Measurements from ENCODE around the gene LDLRAD1.
"Not testable (repeated sequence)": the region's sequence is repeated elsewhere in the genome, so short reads cannot be mapped to it uniquely, and the experiment has no call there.

LDLRAD1 gene

DNA sequence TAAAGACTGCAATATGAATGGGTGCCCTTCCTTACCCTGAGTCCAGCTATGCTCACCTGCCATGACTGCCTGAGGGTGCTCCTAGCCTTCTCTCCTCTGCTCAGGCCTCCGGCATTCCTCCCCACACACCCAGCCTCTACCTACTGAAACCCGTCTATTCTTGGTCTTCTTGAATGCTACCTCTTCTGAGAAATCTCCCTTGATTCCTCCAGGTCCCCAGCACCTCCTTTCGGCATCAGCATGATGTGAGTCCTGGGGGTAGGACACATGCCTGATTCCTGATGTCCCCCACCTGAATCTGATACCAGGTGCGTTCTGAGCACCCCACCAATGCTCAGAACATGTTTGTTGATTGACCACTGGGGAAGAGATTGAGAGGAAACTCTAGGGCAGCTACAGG is 8.6 kb downstream of the LDLRAD1 start:
- no peak overlapping the region for H3K4me3 ChIP-seq (ENCODE audit: low read length)
- TF ChIP-seq ZNF274 (IDR thresholded peaks at IDR 0.05; ENCODE audit: low read depth, low read length), result no peak

DNA sequence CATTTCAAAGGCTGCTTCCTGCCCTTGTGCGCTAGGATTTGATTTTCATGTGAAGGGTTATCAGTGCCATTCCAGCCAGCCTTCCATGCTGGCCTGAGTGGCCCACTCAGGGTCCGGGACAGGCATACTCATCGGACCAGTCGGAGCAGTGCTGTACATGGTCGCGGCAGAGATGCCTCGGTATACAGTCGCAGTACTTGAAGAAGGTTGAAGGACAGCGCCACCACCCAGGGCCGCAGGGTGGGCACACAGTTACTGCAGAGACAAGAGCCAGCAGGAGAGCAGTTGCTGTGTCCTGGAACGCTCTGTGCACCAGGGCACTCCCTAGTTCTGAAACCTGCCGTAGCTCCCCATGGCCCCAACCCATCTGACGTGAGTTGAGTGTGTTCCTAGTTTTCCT is 9.1 kb downstream of the LDLRAD1 start:
- no peak for TF ChIP-seq ZNF274 (IDR thresholded peaks at IDR 0.05; ENCODE audit: low read depth, low read length)
- H3K4me3 ChIP-seq (ENCODE audit: low read length), result no peak overlapping the region

DNA sequence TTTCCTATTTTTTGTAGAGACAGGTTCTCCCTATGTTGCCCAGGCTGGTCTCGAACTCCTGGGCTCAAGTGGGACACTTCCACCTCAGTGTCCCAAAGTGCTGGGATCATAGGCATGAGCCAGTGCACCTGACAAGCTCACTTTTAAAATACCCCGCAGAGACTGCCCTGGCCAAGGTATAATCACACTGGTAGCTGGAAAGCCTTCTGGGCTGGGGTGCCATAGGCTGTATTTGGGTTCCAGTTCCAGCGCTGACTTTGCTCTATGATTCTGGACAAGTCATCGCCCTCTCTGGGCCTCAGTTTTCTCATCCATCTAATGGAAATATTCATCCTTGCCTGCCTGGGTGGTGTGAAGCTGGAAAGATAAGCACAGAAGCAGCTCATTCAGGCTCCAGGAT is 10.4 kb downstream of the LDLRAD1 start:
- no peak for TF ChIP-seq ZNF274 (IDR thresholded peaks at IDR 0.05; ENCODE audit: low read depth, low read length)
- no peak overlapping the region for H3K4me3 ChIP-seq (ENCODE audit: low read length)

DNA sequence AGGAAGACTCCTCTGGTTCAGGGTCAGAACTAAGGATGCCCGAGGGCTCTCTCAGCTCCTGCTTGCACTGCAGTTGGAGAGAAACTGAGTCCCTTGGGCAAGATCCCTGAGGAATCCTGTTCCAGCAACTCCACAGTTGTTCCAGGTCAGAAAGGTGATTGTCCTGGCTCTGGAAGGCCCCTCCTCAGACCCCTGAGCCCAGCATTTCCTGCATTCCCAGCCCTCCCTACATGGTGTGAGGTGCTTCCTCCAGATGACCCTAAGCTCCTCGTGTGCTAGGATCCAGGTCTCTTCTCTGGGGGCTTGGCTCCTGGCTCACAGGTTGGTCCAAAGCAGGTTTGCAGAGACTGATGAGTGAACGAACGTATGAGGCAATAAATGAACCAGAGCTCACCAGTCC is 11.5 kb downstream of the LDLRAD1 start:
- TF ChIP-seq ZNF274 (IDR thresholded peaks at IDR 0.05; ENCODE audit: low read depth, low read length), result no peak
- no peak overlapping the region for H3K4me3 ChIP-seq (ENCODE audit: low read length)

DNA sequence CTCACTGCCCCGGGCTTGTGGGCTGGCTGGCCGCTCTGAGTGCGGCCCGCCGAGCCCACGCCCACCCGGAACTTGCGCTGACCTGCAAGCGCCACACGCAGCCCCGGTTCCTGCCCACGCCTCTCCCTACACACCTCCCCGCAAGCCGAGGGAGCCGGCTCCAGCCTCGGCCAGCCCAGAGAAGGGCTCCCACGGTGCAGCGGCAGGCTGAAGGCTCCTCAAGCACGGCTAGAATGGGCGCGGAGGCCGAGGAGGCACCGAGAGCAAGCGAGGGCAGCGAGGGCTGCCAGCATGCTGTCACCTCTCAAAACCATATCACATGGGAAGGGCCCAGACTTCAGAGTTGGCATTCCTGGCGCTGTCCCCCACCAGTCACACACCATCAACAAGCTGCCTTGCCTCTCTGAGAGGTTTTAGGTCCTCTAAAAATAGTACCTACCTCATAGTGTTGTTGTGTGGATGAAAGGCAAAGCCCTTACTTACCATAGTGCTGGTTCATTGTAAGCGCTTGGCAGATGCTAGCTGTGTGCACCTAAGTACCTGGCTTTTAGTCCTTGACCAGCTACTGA is 13.4 kb downstream of the LDLRAD1 start:
- H3K4me3 ChIP-seq (ENCODE audit: low read length), result no peak overlapping the region
- TF ChIP-seq ZNF274 (IDR thresholded peaks at IDR 0.05; ENCODE audit: low read depth, low read length), result no peak

DNA sequence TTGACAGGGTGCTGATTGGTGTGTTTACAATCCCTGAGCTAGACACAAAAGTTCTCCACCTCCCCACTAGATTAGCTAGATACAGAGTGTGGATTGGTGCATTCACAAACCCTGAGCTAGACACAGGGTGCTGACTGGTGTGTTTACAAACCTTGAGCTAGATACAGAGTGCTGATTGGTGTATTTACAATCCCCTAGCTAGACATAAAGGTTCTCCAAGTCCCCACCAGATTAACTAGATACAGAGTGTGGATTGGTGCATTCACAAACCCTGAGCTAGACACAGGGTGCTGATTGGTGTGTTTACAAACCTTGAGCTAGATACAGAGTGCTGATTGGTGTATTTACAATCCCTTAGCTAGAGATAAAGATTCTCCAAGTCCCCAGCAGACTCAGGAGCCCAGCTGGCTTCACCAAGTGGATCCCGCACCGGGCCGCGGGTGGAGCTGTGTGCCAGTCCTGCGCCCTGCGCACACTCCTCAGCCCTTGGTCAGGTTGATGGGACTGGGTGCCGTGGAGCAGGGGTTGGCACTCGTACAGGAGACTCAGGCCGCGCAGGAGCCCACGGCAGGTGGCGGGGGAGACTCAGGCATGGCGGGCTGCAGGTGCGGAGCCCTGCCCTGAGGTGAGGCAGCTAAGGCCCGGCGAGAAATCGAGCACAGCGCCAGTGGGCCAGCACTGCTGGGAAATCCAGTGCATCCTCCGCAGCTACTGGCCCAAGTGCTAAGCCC is 14.1 kb downstream of the LDLRAD1 start:
- H3K4me3 ChIP-seq (ENCODE audit: low read length), result not testable (repeated sequence)

DNA sequence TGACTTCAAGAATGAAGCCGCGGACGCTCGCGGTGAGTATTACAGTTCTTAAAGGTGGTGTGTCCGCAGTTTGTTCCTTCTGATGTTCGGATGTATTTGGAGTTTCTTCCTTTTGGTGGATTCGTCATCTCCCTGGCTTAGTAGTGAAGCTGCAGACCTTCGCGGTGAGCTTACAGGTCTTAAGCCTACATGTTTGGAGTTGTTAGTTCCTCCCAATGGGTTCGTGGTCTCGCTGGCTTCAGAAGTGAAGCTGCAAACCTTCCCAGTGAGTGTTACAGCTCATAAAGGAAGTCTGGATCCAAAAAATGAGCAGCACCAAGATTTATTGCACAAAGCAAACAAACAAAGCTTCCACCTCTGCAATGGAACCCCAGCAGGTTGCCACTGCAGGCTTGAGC is 14.7 kb downstream of the LDLRAD1 start:
- H3K4me3 ChIP-seq (ENCODE audit: low read length), result no peak overlapping the region
- no peak for TF ChIP-seq ZNF274 (IDR thresholded peaks at IDR 0.05; ENCODE audit: low read depth, low read length)

DNA sequence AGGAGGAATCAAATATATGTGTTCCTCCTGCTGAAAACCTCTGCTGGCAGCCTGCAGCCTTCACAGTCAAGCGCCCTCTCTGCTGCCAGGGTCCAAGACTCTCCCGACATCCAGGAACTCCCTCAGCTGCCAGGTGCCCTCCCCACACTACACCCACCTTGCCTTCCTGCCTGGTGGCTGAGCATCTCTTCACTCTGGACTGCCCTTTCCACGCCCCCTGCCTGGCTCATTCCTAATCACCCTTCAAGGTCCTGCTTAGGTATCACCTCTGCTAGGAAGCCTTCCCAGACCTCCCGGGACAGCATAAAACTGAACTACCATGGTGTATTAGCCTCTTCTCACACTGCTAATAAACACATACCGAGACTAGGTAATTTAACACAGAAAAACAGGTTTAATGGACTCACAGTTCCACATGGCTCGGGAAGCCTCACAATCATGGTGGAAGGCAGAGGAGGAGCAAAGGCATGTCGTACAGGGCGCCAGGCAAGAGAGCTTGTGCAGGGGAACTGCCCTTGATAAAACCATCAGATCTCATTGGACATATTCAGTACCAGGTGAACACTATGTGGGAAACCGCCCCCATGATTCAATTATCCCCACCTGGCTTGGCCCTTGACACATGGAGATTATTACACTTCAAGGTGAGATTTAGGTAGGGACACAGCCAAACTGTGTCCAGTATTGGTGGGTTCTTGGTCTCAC is 15.3 kb downstream of the LDLRAD1 start:
- no peak for TF ChIP-seq ZNF274 (IDR thresholded peaks at IDR 0.05; ENCODE audit: low read depth, low read length)
- H3K4me3 ChIP-seq (ENCODE audit: low read length), result no peak overlapping the region

DNA sequence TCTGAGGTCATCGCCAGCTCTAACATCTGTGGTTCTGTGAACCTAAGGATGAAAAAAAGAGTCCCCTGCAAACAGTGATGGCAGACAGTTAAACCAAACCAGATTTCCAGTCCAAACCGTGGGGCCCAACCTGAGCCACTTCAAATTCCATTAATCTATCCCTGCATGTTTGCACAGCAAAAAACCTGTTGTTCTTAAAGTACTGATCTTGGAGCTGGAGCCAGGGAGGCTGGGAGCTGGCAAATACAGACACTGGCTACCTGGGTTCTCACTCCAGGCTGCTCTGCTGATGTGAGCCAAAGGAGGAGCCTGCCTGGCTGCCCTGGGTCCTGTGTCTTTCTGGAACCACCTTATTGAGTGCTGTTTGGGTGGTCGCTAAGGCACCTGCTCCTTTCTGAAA is 16.4 kb downstream of the LDLRAD1 start:
- H3K4me3 ChIP-seq (ENCODE audit: low read length), result no peak overlapping the region
- no peak for TF ChIP-seq ZNF274 (IDR thresholded peaks at IDR 0.05; ENCODE audit: low read depth, low read length)

DNA sequence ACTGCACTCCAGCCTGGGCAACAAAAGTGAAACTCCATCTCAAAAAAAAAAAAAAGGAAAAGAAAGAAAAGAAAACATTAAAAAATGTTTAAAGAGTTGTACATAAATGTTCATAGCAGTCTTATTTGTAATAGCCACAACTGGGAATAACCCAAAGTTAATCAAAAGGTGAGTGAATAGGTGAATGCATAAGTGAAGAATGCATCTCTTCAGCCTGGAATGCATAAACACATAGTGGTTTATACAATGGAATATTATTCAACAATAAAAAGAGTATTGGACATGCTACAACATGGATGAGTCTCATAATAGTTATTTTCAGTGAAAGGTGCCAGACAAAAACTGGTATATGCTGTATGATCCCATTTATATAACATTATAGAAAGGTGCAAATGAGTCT is 18.1 kb downstream of the LDLRAD1 start:
- no peak for TF ChIP-seq ZNF274 (IDR thresholded peaks at IDR 0.05; ENCODE audit: low read depth, low read length)
- no peak overlapping the region for H3K4me3 ChIP-seq (ENCODE audit: low read length)

DNA sequence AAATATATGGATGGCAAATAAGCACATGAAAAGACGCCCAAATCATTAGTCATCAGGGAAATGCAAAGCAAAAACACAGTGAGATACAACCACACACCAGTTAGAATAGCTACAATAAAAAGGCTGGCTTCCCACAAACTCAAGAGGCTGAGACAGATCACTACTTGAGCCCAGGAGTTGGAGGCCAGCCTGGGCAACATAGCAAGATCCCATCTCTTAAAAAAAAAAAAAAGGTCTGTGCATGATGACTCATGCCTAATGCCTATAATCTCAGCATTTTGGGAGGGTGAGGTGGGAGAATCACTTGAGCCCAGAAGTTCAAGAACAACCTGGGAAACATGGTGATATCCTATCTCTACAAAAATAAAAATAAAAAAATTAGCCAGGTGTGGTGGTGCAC is 19.8 kb downstream of the LDLRAD1 start:
- TF ChIP-seq ZNF274 (IDR thresholded peaks at IDR 0.05; ENCODE audit: low read depth, low read length), result no peak
- no peak overlapping the region for H3K4me3 ChIP-seq (ENCODE audit: low read length)

DNA sequence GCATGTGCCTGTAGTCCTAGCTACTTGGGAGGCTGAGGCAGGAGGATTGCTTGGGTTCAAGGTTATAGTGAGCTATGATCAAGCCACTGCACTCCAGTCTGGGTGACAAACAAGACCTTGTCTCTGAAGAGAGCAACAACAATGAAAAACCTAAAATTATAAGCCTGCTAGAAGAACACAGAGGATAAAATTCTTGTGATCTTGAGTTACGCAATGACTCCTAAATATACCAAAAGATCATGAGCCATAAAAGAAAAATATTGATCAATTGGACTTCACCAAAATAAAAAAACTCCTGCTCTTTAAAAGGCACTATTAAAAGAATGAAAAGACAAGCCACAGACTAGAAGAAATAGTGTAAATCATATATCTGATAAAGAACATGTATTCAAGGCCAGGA is 22.3 kb downstream of the LDLRAD1 start:
- H3K4me3 ChIP-seq (ENCODE audit: low read length), result no peak overlapping the region
- no peak for TF ChIP-seq ZNF274 (IDR thresholded peaks at IDR 0.05; ENCODE audit: low read depth, low read length)

DNA sequence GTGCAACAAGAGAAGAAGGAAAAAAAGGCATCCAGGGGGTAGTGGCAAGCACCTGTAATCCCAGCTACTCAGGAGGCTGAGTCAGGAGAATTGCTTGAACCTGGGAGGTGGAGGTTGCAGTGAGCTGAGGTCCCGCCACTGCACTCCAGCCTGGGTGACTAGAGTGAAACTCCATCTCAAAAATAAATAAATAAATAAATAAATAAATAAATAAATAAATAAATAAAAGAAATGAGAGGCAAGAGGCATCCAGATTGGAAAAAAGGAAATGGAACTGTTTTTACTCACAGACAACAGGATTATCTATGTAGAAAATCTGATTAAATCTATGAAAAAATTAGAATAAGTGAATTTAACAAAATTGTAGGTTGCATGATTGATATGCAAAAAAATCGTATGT is 23.5 kb downstream of the LDLRAD1 start:
- not testable (repeated sequence) for H3K4me3 ChIP-seq (ENCODE audit: low read length)

DNA sequence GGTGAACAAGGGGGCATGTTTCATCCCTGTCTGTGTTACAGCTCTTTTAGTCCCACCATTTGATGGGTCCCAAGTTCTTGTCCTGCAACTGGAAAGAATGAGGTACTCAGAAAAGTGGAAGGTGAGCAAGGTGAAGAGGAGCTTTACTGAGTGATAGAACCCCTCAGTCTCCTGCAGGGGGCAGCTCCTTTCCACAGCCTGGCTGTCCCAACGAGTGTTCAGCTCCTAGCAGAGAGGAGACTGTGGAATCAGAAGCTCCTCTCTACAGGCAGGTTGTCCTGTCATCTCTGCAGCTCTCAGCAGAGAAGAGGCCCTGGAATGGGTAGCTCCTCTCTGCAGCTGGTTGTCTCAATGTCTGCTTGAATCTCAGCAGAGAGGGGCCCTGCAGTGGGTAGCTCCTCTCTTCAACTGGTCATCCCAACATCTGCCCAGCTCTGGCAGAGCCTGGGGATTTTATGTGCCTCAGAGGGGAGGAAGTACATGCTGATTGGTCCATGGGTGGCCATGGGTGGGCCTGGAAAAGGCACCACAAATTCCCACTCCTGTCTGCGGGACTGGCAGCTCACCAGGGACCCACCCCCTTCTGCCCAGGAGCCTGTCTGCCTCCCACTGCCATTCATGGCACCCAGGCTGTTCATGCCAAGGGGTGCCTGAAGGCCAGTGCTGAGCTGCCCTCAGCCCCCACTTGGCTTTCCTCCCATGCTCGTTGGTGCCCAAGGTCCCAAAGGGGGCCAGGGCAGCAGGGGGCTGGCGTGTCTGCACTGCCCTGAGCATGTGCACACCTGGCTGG is 25.7 kb downstream of the LDLRAD1 start:
- H3K4me3 ChIP-seq (ENCODE audit: low read length), result no peak overlapping the region
- no peak for TF ChIP-seq ZNF274 (IDR thresholded peaks at IDR 0.05; ENCODE audit: low read depth, low read length)

DNA sequence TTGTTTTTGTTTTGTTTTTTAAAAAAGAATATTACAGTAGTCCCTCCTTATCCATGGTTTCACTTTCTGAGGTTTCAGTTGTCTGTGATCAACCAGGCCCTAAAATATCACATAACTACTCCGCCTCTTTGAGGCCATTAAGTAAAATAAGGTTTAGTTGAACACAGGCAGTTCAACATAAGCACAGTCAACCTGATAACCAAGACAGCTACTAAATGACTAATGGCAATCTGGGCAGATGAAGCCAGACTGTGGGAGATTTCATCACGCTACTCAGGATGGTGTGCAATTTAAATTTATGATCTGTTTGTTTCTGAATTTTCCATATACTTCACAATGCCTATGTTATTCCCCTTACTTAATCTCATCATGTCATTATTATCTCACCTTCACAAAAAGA is 30.1 kb downstream of the LDLRAD1 start:
- H3K4me3 ChIP-seq (ENCODE audit: low read length), result no peak overlapping the region
- TF ChIP-seq ZNF274 (IDR thresholded peaks at IDR 0.05; ENCODE audit: low read depth, low read length), result no peak

All from GM08714 (cell line).